Calu3 (cell line): ENCODE results near the gene KMT2E. TPM values are rescaled to one million over a fixed set of nuclear protein-coding genes. Genes with fewer than 3 reads are reported as not detected.

ENCODE experiments used
- BruUV-seq: library from RNA; stranded (reverse); fragments of 400-500 nt; replicated peaks from 2 replicates; lab custom pipeline; 2021; lab: Mats Ljungman, UMichigan
- CTCF ChIA-PET: fragments of 300-600 bp; sonication (Branson Sonifier 250); formaldehyde crosslinking; loops from one replicate; lab custom pipeline; 2022; ENCODE audit warnings: antibody characterized with exemption; lab: Charles Lee
- DNase-seq: peaks from one replicate; pipeline ENCODE4 v3.0.0; 2022
- H3K27ac Mint-ChIP-seq: one replicate; pipeline ENCODE4 v1.8.0; 2022; ENCODE audit warnings: mixed read lengths; ENCODE audit not compliant: unreplicated experiment
- H3K27me3 Mint-ChIP-seq: one replicate; pipeline ENCODE4 v1.8.0; 2022; ENCODE audit warnings: mixed read lengths; ENCODE audit not compliant: unreplicated experiment
- H3K36me3 Mint-ChIP-seq: one replicate; pipeline ENCODE4 v1.8.0; 2022; ENCODE audit warnings: mild to moderate bottlenecking, moderate library complexity, mixed read lengths; ENCODE audit not compliant: insufficient read depth, unreplicated experiment
- H3K4me1 Mint-ChIP-seq: one replicate; pipeline ENCODE4 v1.8.0; 2022; ENCODE audit warnings: mild to moderate bottlenecking, low read depth, mixed read lengths; ENCODE audit not compliant: unreplicated experiment
- H3K4me3 Mint-ChIP-seq: one replicate; pipeline ENCODE4 v1.8.0; 2022; ENCODE audit warnings: mild to moderate bottlenecking, low read depth, moderate library complexity, mixed read lengths; ENCODE audit not compliant: unreplicated experiment
- H3K9me3 Mint-ChIP-seq: one replicate; pipeline ENCODE4 v1.8.0; 2022; ENCODE audit warnings: low read depth, mixed read lengths; ENCODE audit not compliant: unreplicated experiment
- CTCF ChIP-seq: fragments of 200-600 bp; IDR thresholded peaks from one replicate; pipeline ENCODE4 v1.8.0; 2022; ENCODE audit warnings: antibody characterized with exemption; ENCODE audit not compliant: unreplicated experiment
- intact Hi-C: fragments of 100-400 bp; cut with micrococcal nuclease; formaldehyde crosslinking; loops from one replicate; pipeline ENCODE4 v1.10.0; 2022; ENCODE audit not compliant: unreplicated experiment
- total RNA-seq: library from RNA; stranded (reverse); gene quantifications from 2 replicates; pipeline ENCODE4 v1.2.3, GENCODE V29; 2022

KMT2E gene
- total RNA-seq, 1 experiment from 2014 or later: 39.1 TPM

- CTCF ChIA-PET: no interaction called here
- no peak for DNase-seq
- TF ChIP-seq CTCF: no peak
- intact Hi-C loops: no loop called here
- Mint-ChIP-seq H3K4me3 (no peak overlapping the region), H3K27me3 (no peaks in the 10 kb centered on the region), H3K27ac (no peak overlapping the region), H3K4me1 (no peaks in the 10 kb centered on the region), H3K36me3 (no peaks in the 10 kb centered on the region), H3K9me3 (no peaks in the 10 kb centered on the region)
- no TSS peak for BruUV-seq
Observed at GRCh38 chr7:105131890-105132289, 117.9 kb downstream of the KMT2E start.

- Mint-ChIP-seq H3K27me3 (no peaks in the 10 kb centered on the region), H3K4me3 (no peak overlapping the region), H3K4me1 (no peaks in the 10 kb centered on the region), H3K36me3 (no peaks in the 10 kb centered on the region), H3K27ac (no peak overlapping the region), H3K9me3 (no peaks in the 10 kb centered on the region)
- no TSS peak for BruUV-seq
- no peak for DNase-seq
- intact Hi-C loops: no loop called here
- CTCF ChIA-PET: no interaction called here
- TF ChIP-seq CTCF: no peak
Observed at GRCh38 chr7:105132335-105132734, 118.3 kb downstream of the KMT2E start.

GRCh38 chr7:105132835-105133234 is 118.8 kb downstream of the KMT2E start:
- CTCF ChIA-PET: no interaction called here
- intact Hi-C loops: no loop called here
- Mint-ChIP-seq H3K4me1 (no peaks in the 10 kb centered on the region), H3K4me3 (no peak overlapping the region), H3K9me3 (no peaks in the 10 kb centered on the region), H3K27ac (no peak overlapping the region), H3K27me3 (no peaks in the 10 kb centered on the region), H3K36me3 (peaks cover 2% of the 10 kb centered on the region)
- DNase-seq: no peak
- TF ChIP-seq CTCF: no peak
- BruUV-seq: no TSS peak

GRCh38 chr7:105133358-105133757 is 119.4 kb downstream of the KMT2E start:
- BruUV-seq: no TSS peak
- Mint-ChIP-seq H3K4me3 (no peak overlapping the region), H3K27ac (no peak overlapping the region), H3K4me1 (no peaks in the 10 kb centered on the region), H3K9me3 (no peaks in the 10 kb centered on the region), H3K27me3 (no peaks in the 10 kb centered on the region), H3K36me3 (peaks cover 7% of the 10 kb centered on the region)
- CTCF ChIA-PET: no interaction called here
- intact Hi-C loops: no loop called here
- no peak for TF ChIP-seq CTCF
- no peak for DNase-seq
